ENCODE data around the gene SUPT5H. TPM values are rescaled to one million over a fixed set of nuclear protein-coding genes. Genes with fewer than 3 reads are reported as not detected.
A peak's percentile ranks its signal among the peaks of the same experiment; 100 is the strongest.

The SUPT5H gene
- total and polyA plus RNA-seq, 2 of the 8 experiments (the other 6 are each of a cell fraction or from before 2014, with no cell fraction given), result 77.8 to 111 TPM

GRCh38 chr19:39410017-39410830 lies 35.2 kb upstream of the SUPT5H start (continued):
- peak in 1 of 2 experiments; percentile 53; a peak in 2 of 4 replicates for TF ChIP-seq SIN3A (conservative IDR thresholded peaks at IDR 0.05 in 1 of 2, IDR thresholded peaks at IDR 0.05 in 1 of 2; ENCODE audit: low read depth in 1 of 2, low read length in 2 of 2)
- peak; percentile 74 for TF ChIP-seq EGR1 (IDR thresholded peaks at IDR 0.05; ENCODE audit: borderline replicate concordance, low read depth, low read length)
- peak; percentile 51 for TF ChIP-seq TAF1 (IDR thresholded peaks at IDR 0.05; ENCODE audit: low read depth, low read length)
- TF ChIP-seq ATF2 (IDR thresholded peaks at IDR 0.05; ENCODE audit: low read length), result no peak

All from H1 (cell line).